ENCODE results near the gene MRPL18. TPM values are rescaled to one million over a fixed set of nuclear protein-coding genes. Genes with fewer than 3 reads are reported as not detected.
A peak's percentile ranks its signal among the peaks of the same experiment; 100 is the strongest.

The MRPL18 gene
- total RNA-seq, 2 donors from 2014 or later: 35.0 to 84.0 TPM

DNA sequence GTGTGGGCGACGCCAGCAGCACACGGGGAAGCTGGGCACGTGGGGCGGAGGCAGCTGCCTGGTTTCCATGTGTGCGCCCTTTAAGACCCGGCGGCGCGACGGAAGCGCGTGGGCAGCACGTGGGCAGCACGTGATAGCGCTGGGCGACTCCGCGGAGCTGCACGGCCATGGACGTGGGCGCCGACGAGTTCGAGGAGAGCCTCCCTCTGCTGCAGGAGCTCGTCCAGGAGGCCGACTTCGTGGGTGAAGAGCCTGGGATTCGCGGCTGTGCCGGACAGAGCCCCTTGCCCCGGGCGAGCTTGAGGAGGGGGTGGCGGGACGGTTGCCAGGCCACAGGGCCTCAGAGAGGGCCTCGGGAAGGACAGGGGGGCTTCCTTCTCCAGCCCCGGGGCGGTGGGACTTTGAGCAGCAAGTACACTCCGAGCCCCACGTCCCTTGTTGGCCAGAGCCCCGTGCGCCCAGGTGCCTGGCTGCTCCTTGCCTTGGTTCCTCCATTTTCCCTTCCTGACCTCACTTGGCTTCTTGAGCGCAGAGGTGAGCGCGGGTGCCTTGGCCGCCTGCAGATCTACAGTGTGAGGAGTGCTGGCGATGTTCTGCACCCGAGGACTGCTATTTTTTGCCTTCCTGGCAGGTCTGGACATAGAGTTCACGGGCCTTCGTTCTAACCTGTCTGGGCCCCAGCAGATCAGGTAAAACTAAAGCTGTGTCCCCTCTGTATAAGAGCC is 10.0 kb downstream of the MRPL18 start, which contains the start of gene PNLDC1:
Gene PNLDC1, plus strand, starts transcription at position 136 of the 725 bp plus-strand sequence. Its CDS starts 32 bp downstream, at position 168.
- 90 to 95% methylated on average over 29 to 38 of the region's 50 CpGs for WGBS, 2 donors
- no peaks in the 10 kb centered on the region for H3K27me3 ChIP-seq
- no peaks in the 10 kb centered on the region for H3K9me3 ChIP-seq
- no peak for ATAC-seq
- DNase-seq: no peak
- no peak within 1 kb of the TSS for H3K27ac ChIP-seq
- H3K4me3 ChIP-seq: no peak within 1 kb of the TSS
- TF ChIP-seq, protein P1, sequence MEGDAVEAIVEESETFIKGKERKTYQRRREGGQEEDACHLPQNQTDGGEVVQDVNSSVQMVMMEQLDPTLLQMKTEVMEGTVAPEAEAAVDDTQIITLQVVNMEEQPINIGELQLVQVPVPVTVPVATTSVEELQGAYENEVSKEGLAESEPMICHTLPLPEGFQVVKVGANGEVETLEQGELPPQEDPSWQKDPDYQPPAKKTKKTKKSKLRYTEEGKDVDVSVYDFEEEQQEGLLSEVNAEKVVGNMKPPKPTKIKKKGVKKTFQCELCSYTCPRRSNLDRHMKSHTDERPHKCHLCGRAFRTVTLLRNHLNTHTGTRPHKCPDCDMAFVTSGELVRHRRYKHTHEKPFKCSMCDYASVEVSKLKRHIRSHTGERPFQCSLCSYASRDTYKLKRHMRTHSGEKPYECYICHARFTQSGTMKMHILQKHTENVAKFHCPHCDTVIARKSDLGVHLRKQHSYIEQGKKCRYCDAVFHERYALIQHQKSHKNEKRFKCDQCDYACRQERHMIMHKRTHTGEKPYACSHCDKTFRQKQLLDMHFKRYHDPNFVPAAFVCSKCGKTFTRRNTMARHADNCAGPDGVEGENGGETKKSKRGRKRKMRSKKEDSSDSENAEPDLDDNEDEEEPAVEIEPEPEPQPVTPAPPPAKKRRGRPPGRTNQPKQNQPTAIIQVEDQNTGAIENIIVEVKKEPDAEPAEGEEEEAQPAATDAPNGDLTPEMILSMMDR (IDR thresholded peaks at IDR 0.05): no peak
- TF ChIP-seq POLR2A (IDR thresholded peaks at IDR 0.05): no peak
- H3K36me3 ChIP-seq (replicated peaks in 1 of 2; ENCODE audit: insufficient read depth in 1 of 2, low read depth in 2 of 2): peaks cover 0 to 5% of the 10 kb centered on the region in 2 donors
- no peaks in the 10 kb centered on the region for H3K4me1 ChIP-seq
- intact Hi-C loops (cut with DNase I): no loop called here

DNA sequence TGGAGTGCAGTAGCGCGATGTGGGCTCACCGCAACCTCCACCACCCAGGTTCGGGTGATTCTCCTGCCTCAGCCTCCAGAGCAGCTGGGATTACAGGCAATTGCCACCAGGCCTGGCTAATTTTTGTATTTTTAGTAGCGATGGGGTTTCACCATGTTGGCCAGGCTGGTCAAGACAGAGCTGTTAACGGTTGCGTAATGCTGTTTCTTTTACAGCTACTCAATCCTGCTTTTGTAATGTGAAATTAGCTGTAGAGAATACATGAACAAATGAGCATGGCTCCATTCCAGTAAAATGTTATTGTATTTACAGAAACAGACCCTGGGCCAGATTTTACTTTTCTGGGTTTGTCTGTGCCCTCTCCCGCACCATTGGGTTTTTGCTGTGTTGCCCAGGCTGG is 11.7 kb downstream of the MRPL18 start:
- Histone ChIP-seq H3K27me3 (no peaks in the 10 kb centered on the region), H3K36me3 (replicated peaks in 1 of 2; ENCODE audit: insufficient read depth in 1 of 2, low read depth in 2 of 2) (peaks cover 0 to 5% of the 10 kb centered on the region in 2 donors), H3K9me3 (no peaks in the 10 kb centered on the region), H3K4me3 (no peak overlapping the region), H3K4me1 (no peaks in the 10 kb centered on the region), H3K27ac (no peak overlapping the region)
- TF ChIP-seq, protein P1 (IDR thresholded peaks at IDR 0.05): no peak
- no peak for TF ChIP-seq POLR2A (IDR thresholded peaks at IDR 0.05)
- 91 to 95% methylated on average over 8 of the region's 8 CpGs for WGBS, 2 donors
- DNase-seq: no peak
- ATAC-seq: no peak
- intact Hi-C loops (cut with DNase I): no loop called here

GRCh38 chr6:159804504-159804903 is 14.2 kb downstream of the MRPL18 start:
- no peaks in the 10 kb centered on the region for H3K27me3 ChIP-seq
- intact Hi-C loops (cut with DNase I): no loop called here

DNA sequence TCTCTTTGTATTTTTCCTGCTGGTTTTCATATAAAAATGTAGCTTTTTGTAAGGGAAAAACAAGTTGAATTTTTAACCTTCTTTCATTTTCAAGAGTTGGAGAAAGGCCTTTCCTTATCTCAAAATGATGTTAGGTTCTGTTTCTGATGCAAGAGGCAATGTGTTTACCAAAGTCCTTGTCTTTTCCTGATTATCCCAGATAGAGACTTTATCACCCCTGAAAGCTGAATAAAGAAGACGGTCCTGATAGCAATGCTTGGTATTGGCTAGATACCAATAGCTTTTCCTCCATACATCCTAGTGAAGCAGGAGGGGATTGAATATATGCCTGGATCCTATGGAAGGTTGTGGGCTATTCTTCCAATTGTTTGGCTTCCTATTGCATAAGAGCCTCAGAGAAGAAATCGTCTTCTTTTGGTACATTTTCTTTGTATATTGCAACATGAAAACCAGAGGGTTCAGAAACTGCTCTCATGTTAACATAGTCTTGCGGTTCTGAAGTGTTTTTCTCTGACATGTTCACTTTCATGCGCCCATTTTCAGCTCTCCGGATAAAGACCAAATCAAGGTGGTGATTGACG is 15.3 kb downstream of the MRPL18 start:
- 79 to 80% methylated on average over 6 of the region's 6 CpGs for WGBS, 2 donors
- H3K27me3 ChIP-seq: no peaks in the 10 kb centered on the region
- DNase-seq (no peak), ATAC-seq (no peak)
- TF ChIP-seq, protein P1 (IDR thresholded peaks at IDR 0.05): no peak
- TF ChIP-seq POLR2A (IDR thresholded peaks at IDR 0.05): no peak
- no peak overlapping the region for H3K4me3 ChIP-seq
- no peaks in the 10 kb centered on the region for H3K36me3 ChIP-seq (replicated peaks in 1 of 2; ENCODE audit: insufficient read depth in 1 of 2, low read depth in 2 of 2)
- H3K9me3 ChIP-seq: no peaks in the 10 kb centered on the region
- peaks cover 17% of the 10 kb centered on the region for H3K4me1 ChIP-seq
- peak overlapping the region in 1 of 4 donors; percentile 5 for H3K27ac ChIP-seq
- intact Hi-C loops (cut with DNase I): no loop called here

More at GRCh38 chr6:159804504-159804903, 14.2 kb downstream of the MRPL18 start:
- Histone ChIP-seq H3K4me1 (peaks cover 9% of the 10 kb centered on the region), H3K27ac (no peak overlapping the region), H3K9me3 (no peaks in the 10 kb centered on the region), H3K4me3 (no peak overlapping the region), H3K36me3 (replicated peaks in 1 of 2; ENCODE audit: insufficient read depth in 1 of 2, low read depth in 2 of 2) (no peaks in the 10 kb centered on the region)
- DNase-seq (no peak), ATAC-seq (no peak)
- WGBS, 2 donors: 86 to 87% methylated on average over 10 of the region's 10 CpGs
- no peak for TF ChIP-seq POLR2A (IDR thresholded peaks at IDR 0.05)
- TF ChIP-seq, protein P1 (IDR thresholded peaks at IDR 0.05): no peak

Measured in body of pancreas (tissue), 4 donors.